WTC11 (cell line): ENCODE data around the gene PCID2. TPM values are rescaled to one million over a fixed set of nuclear protein-coding genes. Genes with fewer than 3 reads are reported as not detected.

Experiments
- ATAC-seq: fragments of 200-7000 bp; cut with Tn5 transposase; 2 replicates; pipeline ENCODE4 v1.10.0; 2021; ENCODE audit warnings: mild to moderate bottlenecking, moderate library complexity
- CTCF ChIA-PET: fragments of 300-600 bp; sonication (Branson Sonifier 250); formaldehyde crosslinking; loops from one replicate; lab custom pipeline; 2021; ENCODE audit warnings: antibody characterized with exemption; lab: Charles Lee
- POLR2A ChIA-PET: fragments of 350-600 bp; sonication (Branson Sonifier 250); formaldehyde crosslinking; loops from one replicate; lab custom pipeline; 2021; ENCODE audit warnings: antibody characterized with exemption; lab: Charles Lee
- DNase-seq: peaks from one replicate; pipeline ENCODE4 v3.0.0; 2021; ENCODE audit warnings: low spot score
- H3K27ac Mint-ChIP-seq: 2 replicates; pipeline ENCODE4 v1.8.0; 2021; ENCODE audit warnings: mixed read lengths
- H3K27me3 Mint-ChIP-seq: 2 replicates; pipeline ENCODE4 v1.8.0; 2021; ENCODE audit warnings: low read depth, mild to moderate bottlenecking, moderate library complexity, mixed read lengths
- H3K36me3 Mint-ChIP-seq: 2 replicates; pipeline ENCODE4 v1.8.0; 2021; ENCODE audit warnings: mixed read lengths
- H3K4me1 Mint-ChIP-seq: 2 replicates; pipeline ENCODE4 v1.8.0; 2022; ENCODE audit warnings: mixed read lengths
- H3K4me3 Mint-ChIP-seq: 2 replicates; pipeline ENCODE4 v1.8.0; 2021; ENCODE audit warnings: mild to moderate bottlenecking, moderate library complexity, mixed read lengths
- H3K9me3 Mint-ChIP-seq: 2 replicates; pipeline ENCODE4 v1.8.0; 2021; ENCODE audit warnings: mixed read lengths
- ATF1 ChIP-seq: sonication (generic); formaldehyde crosslinking; IDR thresholded peaks from 2 replicates; pipeline ENCODE4 v1.8.1; 2023; ENCODE audit warnings: mild to moderate bottlenecking, moderate library complexity, missing genetic modification reagents
- CBFB ChIP-seq: sonication (generic); formaldehyde crosslinking; IDR thresholded peaks from 2 replicates; pipeline ENCODE4 v1.8.1; 2022; ENCODE audit warnings: mild to moderate bottlenecking, low read depth, missing genetic modification reagents
- CREM ChIP-seq: sonication (generic); formaldehyde crosslinking; IDR thresholded peaks from 2 replicates; pipeline ENCODE4 v1.8.1; 2022; ENCODE audit warnings: mild to moderate bottlenecking, missing genetic modification reagents, moderate library complexity
- ELF4 ChIP-seq: sonication (generic); formaldehyde crosslinking; IDR thresholded peaks from 2 replicates; pipeline ENCODE4 v1.8.1; 2022; ENCODE audit warnings: low read depth, mild to moderate bottlenecking, moderate library complexity, missing genetic modification reagents
- FOXK1 ChIP-seq: sonication (generic); formaldehyde crosslinking; IDR thresholded peaks from 2 replicates; pipeline ENCODE4 v1.8.0; 2022; ENCODE audit warnings: mild to moderate bottlenecking, moderate library complexity, missing genetic modification reagents
- GRHL2 ChIP-seq: fragments of 250-450 bp; sonication (Bioruptor Pico); IDR thresholded peaks from 2 replicates; pipeline ENCODE4 v1.8.0; 2022; ENCODE audit warnings: mild to moderate bottlenecking, moderate library complexity; ENCODE audit not compliant: insufficient replicate concordance, severe bottlenecking
- IRF2 ChIP-seq: sonication (generic); formaldehyde crosslinking; IDR thresholded peaks from 2 replicates; pipeline ENCODE4 v1.8.0; 2022; ENCODE audit warnings: low read depth, missing genetic modification reagents, borderline replicate concordance
- MYBL2 ChIP-seq: sonication (generic); formaldehyde crosslinking; IDR thresholded peaks from 2 replicates; pipeline ENCODE4 v1.8.1; 2023; ENCODE audit warnings: mild to moderate bottlenecking, moderate library complexity, missing genetic modification reagents
- NFATC4 ChIP-seq: fragments of 250-450 bp; sonication (Bioruptor Pico); IDR thresholded peaks from 2 replicates; pipeline ENCODE4 v1.9.0; 2021; ENCODE audit warnings: mild to moderate bottlenecking
- NR1H2 ChIP-seq: sonication (generic); formaldehyde crosslinking; IDR thresholded peaks from 2 replicates; pipeline ENCODE4 v1.9.0; 2021; ENCODE audit warnings: mild to moderate bottlenecking, moderate library complexity, missing genetic modification reagents
- OVOL2 ChIP-seq: fragments of 250-450 bp; sonication (Bioruptor Pico); IDR thresholded peaks from 2 replicates; pipeline ENCODE4 v1.9.0; 2021; ENCODE audit warnings: mild to moderate bottlenecking, borderline replicate concordance
- RELA ChIP-seq: sonication (generic); formaldehyde crosslinking; IDR thresholded peaks from 2 replicates; pipeline ENCODE4 v1.8.1; 2022; ENCODE audit warnings: missing genetic modification reagents, mild to moderate bottlenecking, borderline replicate concordance
- TEAD1 ChIP-seq: sonication (generic); formaldehyde crosslinking; IDR thresholded peaks from 2 replicates; pipeline ENCODE4 v1.8.0; 2022; ENCODE audit warnings: mild to moderate bottlenecking, missing genetic modification reagents
- TP53 ChIP-seq: sonication (generic); formaldehyde crosslinking; IDR thresholded peaks from 2 replicates; pipeline ENCODE4 v1.8.1; 2023; ENCODE audit warnings: mild to moderate bottlenecking, missing genetic modification reagents
- ZBTB21 ChIP-seq: sonication (generic); formaldehyde crosslinking; IDR thresholded peaks from 2 replicates; pipeline ENCODE4 v1.8.1; 2023; ENCODE audit warnings: mild to moderate bottlenecking, missing genetic modification reagents, borderline replicate concordance
- ZNF138 ChIP-seq: sonication (generic); formaldehyde crosslinking; conservative IDR thresholded peaks from 2 replicates; pipeline ENCODE4 v1.8.1; 2022; ENCODE audit warnings: mild to moderate bottlenecking, moderate library complexity, missing genetic modification reagents
- ZNF396 ChIP-seq: fragments of 250-450 bp; sonication (Bioruptor Pico); IDR thresholded peaks from 2 replicates; pipeline ENCODE4 v1.8.0; 2021; ENCODE audit warnings: mild to moderate bottlenecking, moderate library complexity, borderline replicate concordance
- ZNF416 ChIP-seq: fragments of 250-450 bp; sonication (Bioruptor Pico); IDR thresholded peaks from 2 replicates; pipeline ENCODE4 v1.9.0; 2021; ENCODE audit warnings: mild to moderate bottlenecking, inconsistent platforms
- total RNA-seq: library from RNA; stranded (reverse); gene quantifications from 3 replicates; pipeline ENCODE4 v1.2.3, GENCODE V29; 2021
- TF ChIP-seq, protein P1 (sequence below): sonication (generic); formaldehyde crosslinking; IDR thresholded peaks from 2 replicates; pipeline ENCODE4 v1.8.1; 2023; ENCODE audit warnings: mild to moderate bottlenecking, missing genetic modification reagents, borderline replicate concordance
- TF ChIP-seq, protein P2 (sequence below): fragments of 200-600 bp; IDR thresholded peaks from 2 replicates; pipeline ENCODE4 v1.8.0; 2022; ENCODE audit warnings: antibody characterized with exemption
- TF ChIP-seq, protein P3 (sequence below): sonication (generic); formaldehyde crosslinking; IDR thresholded peaks from 2 replicates; pipeline ENCODE4 v1.8.0; 2022; ENCODE audit warnings: mild to moderate bottlenecking, missing genetic modification reagents
- TF ChIP-seq, protein P4 (sequence below): sonication (generic); formaldehyde crosslinking; IDR thresholded peaks from 2 replicates; pipeline ENCODE4 v1.8.1; 2023; ENCODE audit warnings: mild to moderate bottlenecking, missing genetic modification reagents, moderate library complexity
- TF ChIP-seq, protein P5 (sequence below): fragments of 250-450 bp; sonication (Bioruptor Pico); IDR thresholded peaks from 2 replicates; pipeline ENCODE4 v1.9.0; 2021; ENCODE audit warnings: mild to moderate bottlenecking
- TF ChIP-seq, protein P6 (sequence below): sonication (generic); formaldehyde crosslinking; IDR thresholded peaks from 2 replicates; pipeline ENCODE4 v1.8.1; 2022; ENCODE audit warnings: mild to moderate bottlenecking, missing genetic modification reagents, moderate library complexity, borderline replicate concordance
- TF ChIP-seq, protein P7 (sequence below): fragments of 250-450 bp; sonication (Bioruptor Pico); IDR thresholded peaks from 2 replicates; pipeline ENCODE4 v2.1.2; 2022; ENCODE audit warnings: mild to moderate bottlenecking, moderate library complexity

PCID2 gene
- total RNA-seq, 1 experiment from 2014 or later = 69.4 TPM

DNA sequence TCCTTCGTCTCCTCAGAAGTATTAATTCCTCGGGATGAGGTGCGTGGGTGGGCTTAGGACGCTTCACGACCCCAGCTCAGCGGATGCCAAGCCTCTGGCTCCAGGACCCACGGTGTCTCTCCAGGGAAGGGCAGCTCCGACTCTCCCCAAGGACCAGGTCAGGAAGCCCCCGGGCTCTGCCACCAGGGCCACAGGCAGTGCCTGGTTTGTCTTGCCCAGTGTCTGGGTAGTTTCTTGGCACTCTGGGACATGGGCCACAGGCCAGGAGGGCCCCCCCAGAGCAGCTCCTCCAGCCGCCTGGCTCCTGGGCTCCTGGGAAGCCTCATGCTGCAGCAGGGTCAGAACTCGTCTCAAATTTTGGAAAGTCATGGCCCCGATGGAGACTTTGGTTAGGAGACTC lies 47.5 kb downstream of the PCID2 start:
- POLR2A ChIA-PET = no interaction called here
- Mint-ChIP-seq H3K27ac (no peak overlapping the region), H3K36me3 (no peaks in the 10 kb centered on the region)

DNA sequence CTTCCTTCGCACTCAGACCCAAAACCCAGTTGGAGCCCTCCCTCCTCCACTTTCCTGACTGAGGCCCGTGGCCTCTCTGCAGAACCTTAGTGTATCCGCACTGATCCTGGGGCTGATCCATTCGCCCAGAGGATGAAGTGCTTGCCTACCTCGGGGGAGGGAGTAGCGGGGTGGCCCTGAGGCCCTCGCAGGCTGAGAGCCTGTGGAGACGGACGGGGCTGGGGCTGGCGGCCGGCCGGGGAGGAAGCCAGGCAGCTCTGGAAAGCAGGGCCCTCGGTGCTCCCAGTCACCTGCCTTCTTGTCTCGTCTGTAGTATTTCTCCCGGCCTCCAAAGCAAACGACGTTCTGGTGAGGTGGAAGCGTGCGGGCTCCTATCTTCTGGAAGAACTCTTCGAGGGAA lies 48.8 kb downstream of the PCID2 start:
- DNase-seq (no peak), ATAC-seq (peak; percentile 27)
- no peaks in the 10 kb centered on the region for H3K36me3 Mint-ChIP-seq
- H3K27me3 Mint-ChIP-seq = peaks cover 2% of the 10 kb centered on the region; the same call in 1 of the 2 replicates
- peaks cover 24% of the 10 kb centered on the region for H3K4me1 Mint-ChIP-seq
- H3K9me3 Mint-ChIP-seq = peaks cover 12% of the 10 kb centered on the region
- H3K4me3 Mint-ChIP-seq = no peak overlapping the region
- POLR2A ChIA-PET = no interaction called here
- CTCF ChIA-PET = interaction anchor here (1.0 kb wide), 1 partner anchor 130 kb away, joined by 3 read pairs; no protein-coding TSS in a partner anchor
- H3K27ac Mint-ChIP-seq = no peak overlapping the region
- no peak for TF ChIP-seq MYBL2
- TF ChIP-seq ELF4 (CRISPR knock-in tag) = no peak
- TF ChIP-seq TEAD1 (CRISPR knock-in tag) = no peak
- TF ChIP-seq RELA (CRISPR knock-in tag) = no peak
- TF ChIP-seq, protein P1, sequence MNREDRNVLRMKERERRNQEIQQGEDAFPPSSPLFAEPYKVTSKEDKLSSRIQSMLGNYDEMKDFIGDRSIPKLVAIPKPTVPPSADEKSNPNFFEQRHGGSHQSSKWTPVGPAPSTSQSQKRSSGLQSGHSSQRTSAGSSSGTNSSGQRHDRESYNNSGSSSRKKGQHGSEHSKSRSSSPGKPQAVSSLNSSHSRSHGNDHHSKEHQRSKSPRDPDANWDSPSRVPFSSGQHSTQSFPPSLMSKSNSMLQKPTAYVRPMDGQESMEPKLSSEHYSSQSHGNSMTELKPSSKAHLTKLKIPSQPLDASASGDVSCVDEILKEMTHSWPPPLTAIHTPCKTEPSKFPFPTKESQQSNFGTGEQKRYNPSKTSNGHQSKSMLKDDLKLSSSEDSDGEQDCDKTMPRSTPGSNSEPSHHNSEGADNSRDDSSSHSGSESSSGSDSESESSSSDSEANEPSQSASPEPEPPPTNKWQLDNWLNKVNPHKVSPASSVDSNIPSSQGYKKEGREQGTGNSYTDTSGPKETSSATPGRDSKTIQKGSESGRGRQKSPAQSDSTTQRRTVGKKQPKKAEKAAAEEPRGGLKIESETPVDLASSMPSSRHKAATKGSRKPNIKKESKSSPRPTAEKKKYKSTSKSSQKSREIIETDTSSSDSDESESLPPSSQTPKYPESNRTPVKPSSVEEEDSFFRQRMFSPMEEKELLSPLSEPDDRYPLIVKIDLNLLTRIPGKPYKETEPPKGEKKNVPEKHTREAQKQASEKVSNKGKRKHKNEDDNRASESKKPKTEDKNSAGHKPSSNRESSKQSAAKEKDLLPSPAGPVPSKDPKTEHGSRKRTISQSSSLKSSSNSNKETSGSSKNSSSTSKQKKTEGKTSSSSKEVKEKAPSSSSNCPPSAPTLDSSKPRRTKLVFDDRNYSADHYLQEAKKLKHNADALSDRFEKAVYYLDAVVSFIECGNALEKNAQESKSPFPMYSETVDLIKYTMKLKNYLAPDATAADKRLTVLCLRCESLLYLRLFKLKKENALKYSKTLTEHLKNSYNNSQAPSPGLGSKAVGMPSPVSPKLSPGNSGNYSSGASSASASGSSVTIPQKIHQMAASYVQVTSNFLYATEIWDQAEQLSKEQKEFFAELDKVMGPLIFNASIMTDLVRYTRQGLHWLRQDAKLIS (CRISPR knock-in tag) = no peak
- TF ChIP-seq ZNF416 (CRISPR knock-in tag) = no peak
- no peak for TF ChIP-seq ATF1 (CRISPR knock-in tag)
- TF ChIP-seq, protein P2, sequence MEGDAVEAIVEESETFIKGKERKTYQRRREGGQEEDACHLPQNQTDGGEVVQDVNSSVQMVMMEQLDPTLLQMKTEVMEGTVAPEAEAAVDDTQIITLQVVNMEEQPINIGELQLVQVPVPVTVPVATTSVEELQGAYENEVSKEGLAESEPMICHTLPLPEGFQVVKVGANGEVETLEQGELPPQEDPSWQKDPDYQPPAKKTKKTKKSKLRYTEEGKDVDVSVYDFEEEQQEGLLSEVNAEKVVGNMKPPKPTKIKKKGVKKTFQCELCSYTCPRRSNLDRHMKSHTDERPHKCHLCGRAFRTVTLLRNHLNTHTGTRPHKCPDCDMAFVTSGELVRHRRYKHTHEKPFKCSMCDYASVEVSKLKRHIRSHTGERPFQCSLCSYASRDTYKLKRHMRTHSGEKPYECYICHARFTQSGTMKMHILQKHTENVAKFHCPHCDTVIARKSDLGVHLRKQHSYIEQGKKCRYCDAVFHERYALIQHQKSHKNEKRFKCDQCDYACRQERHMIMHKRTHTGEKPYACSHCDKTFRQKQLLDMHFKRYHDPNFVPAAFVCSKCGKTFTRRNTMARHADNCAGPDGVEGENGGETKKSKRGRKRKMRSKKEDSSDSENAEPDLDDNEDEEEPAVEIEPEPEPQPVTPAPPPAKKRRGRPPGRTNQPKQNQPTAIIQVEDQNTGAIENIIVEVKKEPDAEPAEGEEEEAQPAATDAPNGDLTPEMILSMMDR = no peak
- no peak for TF ChIP-seq IRF2
- TF ChIP-seq, protein P3, sequence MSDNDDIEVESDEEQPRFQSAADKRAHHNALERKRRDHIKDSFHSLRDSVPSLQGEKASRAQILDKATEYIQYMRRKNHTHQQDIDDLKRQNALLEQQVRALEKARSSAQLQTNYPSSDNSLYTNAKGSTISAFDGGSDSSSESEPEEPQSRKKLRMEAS (CRISPR knock-in tag) = no peak
- TF ChIP-seq, protein P4, sequence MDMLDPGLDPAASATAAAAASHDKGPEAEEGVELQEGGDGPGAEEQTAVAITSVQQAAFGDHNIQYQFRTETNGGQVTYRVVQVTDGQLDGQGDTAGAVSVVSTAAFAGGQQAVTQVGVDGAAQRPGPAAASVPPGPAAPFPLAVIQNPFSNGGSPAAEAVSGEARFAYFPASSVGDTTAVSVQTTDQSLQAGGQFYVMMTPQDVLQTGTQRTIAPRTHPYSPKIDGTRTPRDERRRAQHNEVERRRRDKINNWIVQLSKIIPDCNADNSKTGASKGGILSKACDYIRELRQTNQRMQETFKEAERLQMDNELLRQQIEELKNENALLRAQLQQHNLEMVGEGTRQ (CRISPR knock-in tag) = no peak
- TF ChIP-seq, protein P5, sequence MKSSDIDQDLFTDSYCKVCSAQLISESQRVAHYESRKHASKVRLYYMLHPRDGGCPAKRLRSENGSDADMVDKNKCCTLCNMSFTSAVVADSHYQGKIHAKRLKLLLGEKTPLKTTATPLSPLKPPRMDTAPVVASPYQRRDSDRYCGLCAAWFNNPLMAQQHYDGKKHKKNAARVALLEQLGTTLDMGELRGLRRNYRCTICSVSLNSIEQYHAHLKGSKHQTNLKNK (CRISPR knock-in tag) = no peak

More for the DNA sequence above, 47.5 kb downstream of the PCID2 start:
- Mint-ChIP-seq H3K27me3 (no peaks in the 10 kb centered on the region; the same call in 1 of the 2 replicates), H3K4me3 (no peak overlapping the region), H3K4me1 (peaks cover 20% of the 10 kb centered on the region), H3K9me3 (peaks cover 4% of the 10 kb centered on the region)
- no peak for DNase-seq
- CTCF ChIA-PET = interaction anchor here (1.1 kb wide), 1 partner anchor 290 kb away, joined by 3 read pairs; no protein-coding TSS in a partner anchor
- TF ChIP-seq ZNF396 (no peak), TP53 (CRISPR knock-in tag) (no peak), FOXK1 (CRISPR knock-in tag) (no peak), NFATC4 (CRISPR knock-in tag) (no peak), ZNF138 (CRISPR knock-in tag) (no peak), NR1H2 (CRISPR knock-in tag) (no peak), OVOL2 (no peak), GRHL2 (no peak), CREM (CRISPR knock-in tag) (no peak), ZBTB21 (CRISPR knock-in tag) (no peak), CBFB (CRISPR knock-in tag) (no peak), TEAD1 (CRISPR knock-in tag) (no peak)
- TF ChIP-seq, protein P1 (CRISPR knock-in tag) = no peak
- TF ChIP-seq, protein P6, sequence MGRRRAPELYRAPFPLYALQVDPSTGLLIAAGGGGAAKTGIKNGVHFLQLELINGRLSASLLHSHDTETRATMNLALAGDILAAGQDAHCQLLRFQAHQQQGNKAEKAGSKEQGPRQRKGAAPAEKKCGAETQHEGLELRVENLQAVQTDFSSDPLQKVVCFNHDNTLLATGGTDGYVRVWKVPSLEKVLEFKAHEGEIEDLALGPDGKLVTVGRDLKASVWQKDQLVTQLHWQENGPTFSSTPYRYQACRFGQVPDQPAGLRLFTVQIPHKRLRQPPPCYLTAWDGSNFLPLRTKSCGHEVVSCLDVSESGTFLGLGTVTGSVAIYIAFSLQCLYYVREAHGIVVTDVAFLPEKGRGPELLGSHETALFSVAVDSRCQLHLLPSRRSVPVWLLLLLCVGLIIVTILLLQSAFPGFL (CRISPR knock-in tag) = no peak
- TF ChIP-seq, protein P7, sequence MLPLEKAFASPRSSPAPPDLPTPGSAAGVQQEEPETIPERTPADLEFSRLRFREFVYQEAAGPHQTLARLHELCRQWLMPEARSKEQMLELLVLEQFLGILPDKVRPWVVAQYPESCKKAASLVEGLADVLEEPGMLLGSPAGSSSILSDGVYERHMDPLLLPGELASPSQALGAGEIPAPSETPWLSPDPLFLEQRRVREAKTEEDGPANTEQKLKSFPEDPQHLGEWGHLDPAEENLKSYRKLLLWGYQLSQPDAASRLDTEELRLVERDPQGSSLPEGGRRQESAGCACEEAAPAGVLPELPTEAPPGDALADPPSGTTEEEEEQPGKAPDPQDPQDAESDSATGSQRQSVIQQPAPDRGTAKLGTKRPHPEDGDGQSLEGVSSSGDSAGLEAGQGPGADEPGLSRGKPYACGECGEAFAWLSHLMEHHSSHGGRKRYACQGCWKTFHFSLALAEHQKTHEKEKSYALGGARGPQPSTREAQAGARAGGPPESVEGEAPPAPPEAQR (CRISPR knock-in tag) = no peak
- ATAC-seq = no peak
